ENCODE measurements around the gene ITGA8.

The ITGA8 gene

DNA sequence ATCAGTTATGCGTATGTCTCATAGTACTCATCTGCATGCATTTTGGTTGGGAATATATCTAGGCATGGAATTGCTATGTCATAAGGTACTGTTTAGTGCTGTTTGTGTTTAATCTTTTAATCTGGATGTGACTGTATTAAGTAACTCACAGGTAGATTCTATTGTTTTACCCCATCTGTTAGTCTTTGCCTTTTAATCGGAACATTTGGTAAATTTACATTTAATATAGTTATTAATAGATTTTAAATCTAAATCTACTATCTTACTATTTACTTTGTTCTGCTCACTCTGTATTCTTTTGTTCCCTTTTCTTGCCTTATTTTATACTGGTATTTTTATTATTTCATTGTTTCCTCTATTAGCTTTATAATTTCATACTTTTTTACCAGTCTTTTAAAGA, 10.6 kb upstream of the ITGA8 start:
- DNase-seq = no peak

GRCh38 chr10:15729890-15730289, 10.2 kb upstream of the ITGA8 start:
- no peak for DNase-seq

DNA sequence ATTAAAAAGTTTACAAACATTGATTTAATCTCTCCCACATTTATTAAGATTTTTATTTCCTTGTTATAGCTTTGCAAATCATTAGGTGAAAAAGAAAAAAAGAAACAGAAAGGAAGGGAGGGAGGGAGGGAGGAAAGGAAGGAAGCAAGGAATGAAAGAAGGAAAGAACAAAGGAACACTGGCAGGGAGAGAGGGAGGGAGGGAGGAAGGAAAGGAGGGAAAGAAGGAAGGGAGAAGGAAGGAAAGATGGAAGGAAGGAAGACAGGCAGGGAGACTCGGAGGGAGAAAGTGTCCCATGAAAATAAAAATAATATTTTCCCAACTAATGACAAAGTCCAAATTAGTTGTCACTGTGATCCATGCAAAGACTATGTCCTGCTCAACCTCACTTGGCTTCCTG, 6.3 kb upstream of the ITGA8 start:
- no peak for DNase-seq

DNA sequence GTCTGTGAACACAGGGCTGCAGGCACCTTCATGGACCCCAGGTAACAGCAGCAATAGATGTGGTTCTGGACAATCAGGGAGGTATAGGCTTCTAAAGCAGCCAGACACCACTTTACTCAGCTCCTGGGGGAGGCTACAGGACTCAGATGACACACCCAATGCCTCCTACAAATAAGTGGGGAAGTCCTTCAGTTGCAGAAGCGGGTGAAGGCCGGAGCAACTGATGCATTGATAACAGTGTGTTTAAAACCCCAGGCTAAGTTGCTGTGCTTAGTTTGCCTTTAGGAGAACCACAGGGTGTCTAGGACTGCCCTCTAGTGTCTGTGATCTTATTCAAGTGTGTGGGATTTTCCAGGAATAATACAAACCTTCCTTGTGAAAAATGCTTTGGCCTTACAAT, 5.9 kb upstream of the ITGA8 start:
- no peak for DNase-seq

DNA sequence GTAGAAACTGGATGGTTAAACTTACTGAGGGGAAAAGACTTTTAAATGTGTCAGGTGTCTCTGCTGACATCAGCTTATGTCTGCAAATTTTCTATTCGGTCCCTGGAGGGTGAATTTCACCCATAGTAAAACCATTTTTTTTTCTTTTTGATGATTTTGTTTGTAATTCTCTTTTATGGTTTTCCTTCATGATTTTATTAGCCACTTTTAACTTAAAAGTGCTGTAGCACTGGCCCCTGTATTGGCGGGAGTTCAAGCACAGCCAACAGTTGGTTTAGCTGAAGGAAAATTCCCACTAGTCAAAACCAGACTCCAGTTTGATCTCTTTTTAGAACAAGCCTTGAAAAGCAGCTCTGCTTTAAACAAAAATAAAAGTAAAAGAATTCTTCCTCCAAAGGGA, 5.0 kb upstream of the ITGA8 start:
- DNase-seq = no peak

DNA sequence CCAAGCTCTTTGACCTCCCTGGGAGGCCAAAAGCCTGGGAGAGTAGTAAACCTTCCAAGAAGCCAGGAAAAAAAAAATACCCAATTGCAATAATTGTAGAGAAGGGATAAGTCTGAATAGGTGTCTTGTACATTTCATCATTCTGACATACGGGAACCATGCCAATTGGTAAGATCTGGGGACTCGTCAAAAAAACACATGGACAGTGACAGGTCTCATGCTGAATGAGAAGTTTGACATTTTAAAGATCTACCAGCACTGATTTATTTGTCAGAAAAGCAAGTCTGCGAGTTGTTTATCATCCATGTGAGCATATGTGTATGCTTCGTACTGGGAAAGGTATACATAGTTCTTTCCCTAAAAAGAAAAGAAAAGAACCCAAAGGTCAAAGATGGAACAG, 4.1 kb upstream of the ITGA8 start:
- no peak for DNase-seq

DNA sequence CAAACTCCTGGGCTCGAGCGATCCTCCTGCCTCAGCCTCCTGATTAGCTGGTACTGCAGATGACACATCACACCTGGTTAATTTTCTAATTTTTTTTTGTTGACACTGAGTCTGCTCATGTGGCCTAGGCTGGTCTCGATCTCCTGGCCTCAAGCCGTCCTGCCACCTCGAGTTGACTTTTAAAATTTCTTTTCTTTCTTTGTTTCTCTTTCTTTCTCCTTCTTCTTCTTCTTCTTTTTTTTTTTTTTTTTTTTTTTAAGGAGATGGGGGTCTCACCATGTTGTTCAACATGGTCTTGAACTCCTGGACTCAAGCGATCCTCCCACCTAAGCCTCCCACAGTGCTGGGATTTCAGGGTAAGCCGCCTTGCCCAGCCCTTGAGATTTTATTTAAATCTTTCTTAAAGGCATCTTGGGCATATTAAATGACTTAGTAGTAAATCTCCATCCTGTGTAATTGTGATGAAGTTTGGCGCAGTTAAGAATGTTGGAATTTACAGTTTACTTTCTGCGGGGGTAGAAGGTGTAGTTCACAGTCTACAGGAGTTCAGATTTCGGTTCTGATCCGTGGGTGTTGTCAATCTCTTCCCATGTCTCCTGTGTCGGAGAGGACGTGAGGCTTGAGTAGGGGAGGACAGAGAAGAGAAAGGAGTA, 1.0 kb upstream of the ITGA8 start:
- DNase-seq = no peak

- DNase-seq = no peak
Measured at GRCh38 chr10:15719049-15719898, 448 bp downstream of the ITGA8 start.

GRCh38 chr10:15718694-15719048, 1.1 kb downstream of the ITGA8 start:
- DNase-seq = no peak

GRCh38 chr10:15715619-15716227, 4.0 kb downstream of the ITGA8 start:
- DNase-seq = no peak

DNA sequence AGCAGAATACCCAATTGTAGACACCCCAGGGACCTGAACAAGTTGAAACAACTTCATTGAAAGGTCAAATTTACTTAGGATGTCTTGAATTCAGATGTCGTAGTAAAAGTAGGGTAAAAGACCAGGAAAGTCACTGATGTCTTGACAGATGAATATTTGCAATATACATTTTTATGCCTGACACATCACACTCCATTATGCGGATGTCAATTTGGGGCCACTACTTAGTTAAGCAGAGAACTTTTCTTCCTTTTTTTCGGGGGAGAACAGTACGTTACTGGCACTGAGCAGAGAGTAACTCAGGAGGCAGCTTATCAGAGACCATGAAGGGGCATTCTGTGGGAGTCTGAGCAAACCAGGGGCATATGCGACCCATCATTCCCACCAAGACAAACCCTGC, 4.9 kb downstream of the ITGA8 start:
- no peak for DNase-seq

DNA sequence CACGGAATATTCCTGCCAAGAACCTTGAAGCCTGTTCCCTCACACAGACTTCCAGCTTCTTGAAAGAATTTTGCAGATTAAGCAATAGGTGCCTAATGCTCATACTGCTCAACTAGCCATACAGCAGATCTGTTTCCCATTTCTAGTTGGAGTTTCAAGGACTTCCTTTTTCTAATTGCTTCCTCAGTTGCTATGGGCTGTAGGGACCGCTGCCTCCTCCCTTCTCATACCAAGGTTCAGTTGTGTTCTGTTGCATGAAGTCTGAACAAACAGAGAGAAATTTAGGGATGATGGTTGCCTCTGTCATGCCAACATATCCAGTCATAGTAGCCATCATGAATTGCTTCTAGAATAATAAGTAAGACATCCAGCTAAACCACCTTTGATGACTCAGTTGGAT, 6.8 kb downstream of the ITGA8 start:
- no peak for DNase-seq

- no peak for DNase-seq
Measured at GRCh38 chr10:15710455-15710854, 9.3 kb downstream of the ITGA8 start.

DNA sequence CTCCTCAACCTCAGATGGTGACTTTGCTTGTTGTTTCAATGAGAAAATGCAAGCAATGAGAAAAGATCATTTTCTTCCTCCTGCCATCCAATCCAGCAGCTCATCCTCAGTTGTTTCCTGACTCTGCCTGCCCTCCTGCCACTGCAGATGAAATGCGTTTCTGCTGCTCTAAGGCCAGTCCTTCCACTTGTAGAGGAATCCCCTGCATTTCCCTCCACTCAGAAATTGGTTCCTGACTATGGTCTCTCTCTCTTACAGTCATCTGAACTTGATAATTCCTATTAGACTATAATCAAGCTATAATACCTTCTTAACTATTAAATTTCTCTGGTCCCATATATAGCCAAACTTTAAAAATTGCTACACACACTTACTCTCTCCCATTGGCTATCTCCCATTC, 14.4 kb downstream of the ITGA8 start:
- DNase-seq = no peak

- no peak for DNase-seq
Measured at GRCh38 chr10:15704581-15704968, 15.1 kb downstream of the ITGA8 start.

GRCh38 chr10:15703944-15704580, 15.7 kb downstream of the ITGA8 start:
- DNase-seq = no peak

- DNase-seq = no peak
Measured at GRCh38 chr10:15703151-15703880, 16.4 kb downstream of the ITGA8 start.

DNA sequence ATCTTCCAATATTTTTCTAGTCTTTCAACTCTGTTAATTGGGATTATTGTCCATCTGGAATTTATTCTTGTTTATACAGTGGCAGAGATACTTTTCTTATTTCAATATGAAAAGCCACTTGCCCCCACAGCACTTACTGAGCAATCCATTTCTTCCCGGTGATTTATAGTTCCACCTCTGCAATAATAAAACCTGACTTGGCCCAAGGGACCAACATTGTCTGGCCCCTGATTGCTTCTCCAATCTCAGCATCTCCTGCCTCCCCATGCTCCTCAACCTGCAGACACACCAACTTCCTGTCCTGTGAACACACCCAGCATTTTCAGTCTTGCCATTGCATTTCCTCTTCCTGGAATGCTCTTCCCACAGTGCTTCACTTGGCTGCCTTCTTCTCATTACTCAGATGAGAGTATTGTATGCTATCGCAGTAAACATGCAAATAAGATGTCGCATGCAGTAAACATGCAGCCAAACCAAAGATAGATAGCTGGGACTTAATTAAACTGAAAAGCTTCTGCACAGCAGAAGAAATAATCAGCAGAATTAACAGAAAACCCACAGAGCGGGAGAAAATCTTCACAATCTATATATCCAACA, 19.5 kb downstream of the ITGA8 start:
- DNase-seq = no peak

- DNase-seq = no peak
Measured at GRCh38 chr10:15695852-15696251, 23.9 kb downstream of the ITGA8 start.

GRCh38 chr10:15690031-15690430, 29.7 kb downstream of the ITGA8 start:
- DNase-seq = no peak

DNA sequence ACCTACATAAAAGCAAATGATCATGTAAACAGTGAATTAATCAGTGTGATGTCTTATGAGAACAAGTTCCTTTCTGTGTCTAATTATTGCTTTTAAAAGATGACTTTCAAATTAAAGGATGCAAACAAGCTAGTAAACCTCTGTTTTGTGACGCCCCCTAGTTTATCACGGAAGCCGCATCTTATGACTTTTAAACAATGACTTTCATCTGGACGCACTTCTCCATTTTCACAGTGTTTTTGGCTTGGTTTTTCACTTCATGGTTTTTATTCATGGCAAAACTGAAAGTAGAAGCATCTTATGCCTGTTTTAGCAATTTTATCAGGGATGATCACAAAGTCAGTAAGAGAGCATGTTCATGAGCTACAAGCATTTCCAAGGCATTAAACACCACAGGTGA, 35.0 kb downstream of the ITGA8 start:
- no peak for DNase-seq

- no peak for DNase-seq
Measured at GRCh38 chr10:15681076-15681475, 38.6 kb downstream of the ITGA8 start.

- no peak for DNase-seq
Measured at GRCh38 chr10:15678851-15679250, 40.9 kb downstream of the ITGA8 start.
